Neural cell (in vitro differentiated cells): ENCODE measurements around the gene INPP5F.

Source experiments
- CTCF ChIP-seq: fragments of 450-650 bp; IDR thresholded peaks from 2 replicates; pipeline ENCODE4 v1.5.1; 2014; ENCODE audit warnings: antibody characterized with exemption, mild to moderate bottlenecking, moderate library complexity; ENCODE audit not compliant: poor library complexity, severe bottlenecking
- EP300 ChIP-seq: fragments of 450-650 bp; conservative IDR thresholded peaks from 2 replicates; pipeline ENCODE4 v1.6.1; 2014; ENCODE audit warnings: antibody characterized with exemption, mild to moderate bottlenecking, moderate library complexity; ENCODE audit not compliant: poor library complexity, severe bottlenecking
- EZH2 ChIP-seq: fragments of 200-600, 300-800 bp; shearing (Covaris generic), sonication (generic); IDR thresholded peaks from 2 replicates; pipeline ENCODE4 v1.6.1; 2014; ENCODE audit warnings: antibody characterized with exemption, low read length, borderline replicate concordance, mild to moderate bottlenecking; ENCODE audit not compliant: insufficient read depth, poor library complexity, severe bottlenecking
- POLR2AphosphoS5 ChIP-seq: IDR thresholded peaks from 2 replicates; pipeline ENCODE4 v1.6.1; 2012
- RAD21 ChIP-seq: fragments of 450-650 bp; conservative IDR thresholded peaks from 2 replicates; pipeline ENCODE4 v1.6.1; 2014; ENCODE audit warnings: antibody characterized with exemption, mild to moderate bottlenecking, moderate library complexity
- REST ChIP-seq: IDR thresholded peaks from 2 replicates; pipeline ENCODE4 v1.6.1; 2012; ENCODE audit warnings: borderline replicate concordance
- SMC3 ChIP-seq: fragments of 450-650 bp; conservative IDR thresholded peaks from 2 replicates; pipeline ENCODE4 v1.6.1; 2014; ENCODE audit warnings: antibody characterized with exemption, mild to moderate bottlenecking, moderate library complexity; ENCODE audit not compliant: poor library complexity

- TF ChIP-seq CTCF: no peak
- no peak for TF ChIP-seq SMC3
- TF ChIP-seq RAD21: no peak
- TF ChIP-seq EP300: no peak
- no peak for TF ChIP-seq EZH2
- no peak for TF ChIP-seq POLR2AphosphoS5
- no peak for TF ChIP-seq REST
Observed at GRCh38 chr10:119703903-119704508, 21.8 kb upstream of the INPP5F start.
